ENCODE results near the gene LIPE. TPM values are rescaled to one million over a fixed set of nuclear protein-coding genes. Genes with fewer than 3 reads are reported as not detected.

The LIPE gene
- total and polyA plus RNA-seq, 4 donors, result 3.6 to 7.7 (median 4.5) TPM

DNA sequence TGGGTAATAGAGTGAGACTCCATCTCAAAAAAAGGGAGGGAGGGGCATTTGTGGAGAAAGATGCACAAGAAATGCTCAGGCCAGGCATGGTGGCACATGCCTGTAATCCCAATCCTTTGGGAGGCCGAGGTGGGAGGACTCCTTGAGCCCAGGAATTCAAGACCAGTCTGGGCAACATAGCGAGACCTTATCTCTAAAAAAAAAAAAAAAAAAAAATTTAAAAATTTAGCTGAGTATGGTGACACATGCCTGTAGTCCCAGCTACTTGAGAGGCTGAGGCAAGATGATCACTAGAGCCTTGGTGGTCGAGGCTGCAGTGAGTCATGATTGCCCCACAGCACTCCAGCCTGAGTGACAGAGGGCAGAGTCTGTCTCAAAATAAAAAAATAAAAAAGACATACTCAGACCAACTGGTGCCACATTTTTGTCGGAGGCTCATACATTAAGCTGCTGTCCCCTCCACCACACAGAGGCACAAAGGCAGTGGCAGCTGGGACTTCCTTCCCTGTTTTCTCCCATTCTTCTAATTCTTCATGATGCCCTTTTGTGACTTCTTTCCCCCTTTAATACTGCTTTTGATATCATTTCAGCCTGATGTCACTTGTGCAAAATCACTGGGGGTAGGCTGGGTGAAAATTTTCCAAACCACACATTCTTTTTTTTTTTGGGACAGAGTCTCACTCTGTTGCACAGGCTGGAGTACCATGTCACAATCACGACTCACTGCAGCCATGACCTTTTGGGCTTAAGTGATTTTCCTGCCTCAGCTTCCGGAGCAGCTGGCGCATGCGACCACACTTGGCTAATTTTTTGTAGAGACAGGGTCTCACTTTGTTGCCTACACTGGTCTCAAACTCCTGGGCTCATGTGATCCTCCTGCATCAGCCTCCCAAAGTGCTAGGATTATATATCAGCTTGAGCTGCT, 42.4 kb upstream of the LIPE start:
- Histone ChIP-seq H3K4me3 (no peak overlapping the region), H3K27ac (ENCODE audit: low read depth in 1 of 2, low read length in 1 of 2) (no peak overlapping the region), H3K4me1 (ENCODE audit: control insufficient read depth in 5 of 5, insufficient read depth in 5 of 5, low read length in 5 of 5) (peaks cover 0 to 13% (median 0%) of the 10 kb centered on the region in 5 donors), H3K36me3 (ENCODE audit: control insufficient read depth in 4 of 4, insufficient read depth in 4 of 4, low read length in 4 of 4) (no peaks in the 10 kb centered on the region), H3K9ac (ENCODE audit: insufficient read depth in 1 of 2, low read length in 2 of 2) (no peak overlapping the region), H3K27me3 (ENCODE audit: control insufficient read depth in 3 of 3, insufficient read depth in 3 of 3, low read length in 2 of 3) (no peaks in the 10 kb centered on the region), H3K9me3 (ENCODE audit: control insufficient read depth in 4 of 4, insufficient read depth in 3 of 4, low read length in 3 of 4) (no peaks in the 10 kb centered on the region)
- TF ChIP-seq, protein P1, sequence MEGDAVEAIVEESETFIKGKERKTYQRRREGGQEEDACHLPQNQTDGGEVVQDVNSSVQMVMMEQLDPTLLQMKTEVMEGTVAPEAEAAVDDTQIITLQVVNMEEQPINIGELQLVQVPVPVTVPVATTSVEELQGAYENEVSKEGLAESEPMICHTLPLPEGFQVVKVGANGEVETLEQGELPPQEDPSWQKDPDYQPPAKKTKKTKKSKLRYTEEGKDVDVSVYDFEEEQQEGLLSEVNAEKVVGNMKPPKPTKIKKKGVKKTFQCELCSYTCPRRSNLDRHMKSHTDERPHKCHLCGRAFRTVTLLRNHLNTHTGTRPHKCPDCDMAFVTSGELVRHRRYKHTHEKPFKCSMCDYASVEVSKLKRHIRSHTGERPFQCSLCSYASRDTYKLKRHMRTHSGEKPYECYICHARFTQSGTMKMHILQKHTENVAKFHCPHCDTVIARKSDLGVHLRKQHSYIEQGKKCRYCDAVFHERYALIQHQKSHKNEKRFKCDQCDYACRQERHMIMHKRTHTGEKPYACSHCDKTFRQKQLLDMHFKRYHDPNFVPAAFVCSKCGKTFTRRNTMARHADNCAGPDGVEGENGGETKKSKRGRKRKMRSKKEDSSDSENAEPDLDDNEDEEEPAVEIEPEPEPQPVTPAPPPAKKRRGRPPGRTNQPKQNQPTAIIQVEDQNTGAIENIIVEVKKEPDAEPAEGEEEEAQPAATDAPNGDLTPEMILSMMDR (IDR thresholded peaks at IDR 0.05; ENCODE audit: control extremely low read depth, extremely low read depth), result no peak
- 40 to 53% methylated on average over 8 of the region's 8 CpGs for WGBS, 2 donors
- no peak for ATAC-seq (ENCODE audit: insufficient read depth, low FRiP score)
- no peak for DNase-seq

DNA sequence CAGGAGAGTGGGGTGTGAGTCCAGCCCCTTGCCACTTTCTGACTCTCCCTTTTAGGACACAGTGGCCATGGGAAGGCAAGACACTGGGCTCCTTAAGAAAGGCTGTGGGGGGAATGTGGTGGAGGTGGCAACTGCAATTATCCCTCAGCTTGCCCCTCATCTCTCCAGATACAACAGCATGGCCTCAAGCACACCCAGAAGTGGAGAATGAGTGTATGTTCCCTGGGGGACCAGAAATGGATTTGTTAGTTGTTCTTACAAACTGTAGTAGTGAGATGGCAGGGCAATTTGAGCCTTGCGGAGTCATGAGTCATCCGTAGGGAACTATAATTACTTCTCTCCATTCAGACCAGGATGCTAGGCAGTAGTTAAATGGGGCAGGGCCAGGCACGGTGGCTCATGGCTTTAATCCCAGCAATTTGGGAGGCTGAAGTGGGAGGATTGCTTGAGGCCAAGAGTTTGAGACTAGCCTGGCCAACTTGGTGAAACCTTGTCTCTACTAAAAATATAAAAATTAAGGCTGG, 41.1 kb upstream of the LIPE start:
- WGBS, 2 donors, result 75 to 90% methylated on average over 3 of the region's 3 CpGs

DNA sequence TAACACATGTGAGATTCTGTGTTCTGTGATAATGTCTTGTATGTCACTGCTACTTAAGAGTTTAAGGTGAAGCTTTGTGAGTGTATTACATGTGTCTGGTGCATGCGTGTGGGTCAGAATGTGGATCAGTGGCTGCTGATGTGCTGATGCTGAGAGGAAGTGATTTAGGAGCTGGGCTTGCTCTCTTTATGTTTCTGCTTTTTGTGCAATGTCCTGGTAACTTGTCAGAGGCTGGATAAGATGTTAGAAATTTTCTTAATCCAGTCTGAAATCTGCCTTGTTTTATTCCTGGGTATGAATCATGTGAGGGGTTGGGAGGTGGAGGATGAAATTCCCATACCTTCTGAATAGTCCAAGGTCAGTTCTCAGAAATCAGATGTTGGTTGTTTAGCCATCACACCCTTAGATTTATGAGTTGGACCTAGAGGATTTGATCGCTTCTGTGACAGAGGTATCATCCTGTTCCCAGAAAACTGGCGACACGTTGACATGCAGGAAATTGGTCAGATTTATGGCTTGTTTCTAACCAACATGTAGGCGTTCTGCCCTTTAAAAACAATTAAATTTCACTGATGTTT, 40.1 kb upstream of the LIPE start:
- WGBS, 2 donors, result 24 to 39% methylated on average over 5 of the region's 5 CpGs
- H3K4me3 ChIP-seq, result no peak overlapping the region
- DNase-seq, result no peak
- no peaks in the 10 kb centered on the region for H3K27me3 ChIP-seq (ENCODE audit: control insufficient read depth in 3 of 3, insufficient read depth in 3 of 3, low read length in 2 of 3)
- peaks cover 0 to 13% (median 0%) of the 10 kb centered on the region in 5 donors for H3K4me1 ChIP-seq (ENCODE audit: control insufficient read depth in 5 of 5, insufficient read depth in 5 of 5, low read length in 5 of 5)
- H3K9ac ChIP-seq (ENCODE audit: insufficient read depth in 1 of 2, low read length in 2 of 2), result no peak overlapping the region
- no peak for ATAC-seq (ENCODE audit: insufficient read depth, low FRiP score)
- H3K9me3 ChIP-seq (ENCODE audit: control insufficient read depth in 4 of 4, insufficient read depth in 3 of 4, low read length in 3 of 4), result no peaks in the 10 kb centered on the region
- no peak overlapping the region for H3K27ac ChIP-seq (ENCODE audit: low read depth in 1 of 2, low read length in 1 of 2)
- no peaks in the 10 kb centered on the region for H3K36me3 ChIP-seq (ENCODE audit: control insufficient read depth in 4 of 4, insufficient read depth in 4 of 4, low read length in 4 of 4)
- TF ChIP-seq, protein P1 (IDR thresholded peaks at IDR 0.05; ENCODE audit: control extremely low read depth, extremely low read depth), result no peak

More for the DNA sequence above, 41.1 kb upstream of the LIPE start:
- no peaks in the 10 kb centered on the region for H3K9me3 ChIP-seq (ENCODE audit: control insufficient read depth in 4 of 4, insufficient read depth in 3 of 4, low read length in 3 of 4)
- no peak overlapping the region for H3K4me3 ChIP-seq
- H3K9ac ChIP-seq (ENCODE audit: insufficient read depth in 1 of 2, low read length in 2 of 2), result no peak overlapping the region
- H3K4me1 ChIP-seq (ENCODE audit: control insufficient read depth in 5 of 5, insufficient read depth in 5 of 5, low read length in 5 of 5), result peaks cover 0 to 13% (median 0%) of the 10 kb centered on the region in 5 donors
- no peaks in the 10 kb centered on the region for H3K36me3 ChIP-seq (ENCODE audit: control insufficient read depth in 4 of 4, insufficient read depth in 4 of 4, low read length in 4 of 4)
- DNase-seq (no peak), ATAC-seq (ENCODE audit: insufficient read depth, low FRiP score) (no peak)
- no peaks in the 10 kb centered on the region for H3K27me3 ChIP-seq (ENCODE audit: control insufficient read depth in 3 of 3, insufficient read depth in 3 of 3, low read length in 2 of 3)
- TF ChIP-seq, protein P1 (IDR thresholded peaks at IDR 0.05; ENCODE audit: control extremely low read depth, extremely low read depth), result no peak
- H3K27ac ChIP-seq (ENCODE audit: low read depth in 1 of 2, low read length in 1 of 2), result no peak overlapping the region
